ENCODE results near the gene GLI3.
A peak's percentile ranks its signal among the peaks of the same experiment; 100 is the strongest.
"Not testable (repeated sequence)": the region's sequence is repeated elsewhere in the genome, so short reads cannot be mapped to it uniquely, and the experiment has no call there.

GLI3 gene

GRCh38 chr7:42226354-42226941 is 10.6 kb downstream of the GLI3 start:
- ATAC-seq, result no peak
- H3K9me3 Mint-ChIP-seq, result no peaks in the 10 kb centered on the region
- H3K27ac Mint-ChIP-seq, result no peak overlapping the region
- H3K27me3 Mint-ChIP-seq, result peaks cover 68% of the 10 kb centered on the region
- no peak overlapping the region for H3K4me3 Mint-ChIP-seq
- peaks cover 14% of the 10 kb centered on the region for H3K4me1 Mint-ChIP-seq
- DNase-seq, result no peak

GRCh38 chr7:42224391-42225003 is 12.5 kb downstream of the GLI3 start:
- Mint-ChIP-seq H3K4me1 (peaks cover 14% of the 10 kb centered on the region), H3K27me3 (peaks cover 78% of the 10 kb centered on the region), H3K9me3 (no peaks in the 10 kb centered on the region), H3K27ac (no peak overlapping the region), H3K4me3 (no peak overlapping the region)
- DNase-seq (no peak), ATAC-seq (no peak)

GRCh38 chr7:42222891-42223290 is 14.1 kb downstream of the GLI3 start:
- no peak for DNase-seq
- Mint-ChIP-seq H3K27me3 (peaks cover 62% of the 10 kb centered on the region), H3K4me3 (no peak overlapping the region), H3K4me1 (peaks cover 8% of the 10 kb centered on the region), H3K27ac (no peak overlapping the region), H3K9me3 (no peaks in the 10 kb centered on the region)
- no peak for ATAC-seq

- Mint-ChIP-seq H3K4me1 (peaks cover under 1% of the 10 kb centered on the region), H3K4me3 (no peak overlapping the region), H3K9me3 (no peaks in the 10 kb centered on the region), H3K27me3 (peaks cover 54% of the 10 kb centered on the region), H3K27ac (no peak overlapping the region)
- ATAC-seq, result no peak
- DNase-seq, result no peak
Observed at GRCh38 chr7:42222125-42222524, 14.9 kb downstream of the GLI3 start.

- Mint-ChIP-seq H3K4me1 (no peaks in the 10 kb centered on the region), H3K4me3 (no peak overlapping the region), H3K27ac (no peak overlapping the region), H3K27me3 (peaks cover 46% of the 10 kb centered on the region), H3K9me3 (no peaks in the 10 kb centered on the region)
- DNase-seq (no peak), ATAC-seq (no peak)
Observed at GRCh38 chr7:42221304-42221703, 15.7 kb downstream of the GLI3 start.

GRCh38 chr7:42219447-42219846 is 17.6 kb downstream of the GLI3 start:
- Mint-ChIP-seq H3K9me3 (no peaks in the 10 kb centered on the region), H3K27ac (no peak overlapping the region), H3K4me1 (no peaks in the 10 kb centered on the region), H3K27me3 (peaks cover 31% of the 10 kb centered on the region), H3K4me3 (no peak overlapping the region)
- DNase-seq (no peak), ATAC-seq (no peak)

GRCh38 chr7:42218248-42218647 is 18.8 kb downstream of the GLI3 start:
- no peak for ATAC-seq
- H3K9me3 Mint-ChIP-seq, result no peaks in the 10 kb centered on the region

GRCh38 chr7:42217548-42217947 is 19.5 kb downstream of the GLI3 start:
- Mint-ChIP-seq H3K4me1 (no peaks in the 10 kb centered on the region), H3K27me3 (peaks cover 25% of the 10 kb centered on the region), H3K9me3 (no peaks in the 10 kb centered on the region), H3K27ac (no peak overlapping the region), H3K4me3 (no peak overlapping the region)
- DNase-seq (no peak), ATAC-seq (no peak)

More at GRCh38 chr7:42218248-42218647, 18.8 kb downstream of the GLI3 start:
- Mint-ChIP-seq H3K27me3 (peaks cover 27% of the 10 kb centered on the region), H3K4me3 (no peak overlapping the region), H3K27ac (no peak overlapping the region), H3K4me1 (no peaks in the 10 kb centered on the region)
- no peak for DNase-seq

GRCh38 chr7:42217053-42217452 is 20.0 kb downstream of the GLI3 start:
- no peak for DNase-seq
- H3K27ac Mint-ChIP-seq, result no peak overlapping the region
- H3K4me3 Mint-ChIP-seq, result no peak overlapping the region
- H3K27me3 Mint-ChIP-seq, result peaks cover 25% of the 10 kb centered on the region
- H3K4me1 Mint-ChIP-seq, result no peaks in the 10 kb centered on the region
- no peaks in the 10 kb centered on the region for H3K9me3 Mint-ChIP-seq
- ATAC-seq, result no peak

GRCh38 chr7:42214060-42214679 is 22.8 kb downstream of the GLI3 start:
- no peak overlapping the region for H3K4me3 Mint-ChIP-seq

GRCh38 chr7:42213093-42213492 is 23.9 kb downstream of the GLI3 start:
- DNase-seq, result no peak
- Mint-ChIP-seq H3K27me3 (peaks cover 9% of the 10 kb centered on the region), H3K27ac (no peak overlapping the region), H3K9me3 (no peaks in the 10 kb centered on the region), H3K4me3 (no peak overlapping the region), H3K4me1 (no peaks in the 10 kb centered on the region)
- no peak for ATAC-seq

More at GRCh38 chr7:42214060-42214679, 22.8 kb downstream of the GLI3 start:
- no peaks in the 10 kb centered on the region for H3K9me3 Mint-ChIP-seq
- DNase-seq (no peak), ATAC-seq (no peak)
- peak overlapping the region in 1 of 2 donors; percentile 14 for H3K27ac Mint-ChIP-seq
- H3K27me3 Mint-ChIP-seq, result peaks cover 9% of the 10 kb centered on the region
- H3K4me1 Mint-ChIP-seq, result no peaks in the 10 kb centered on the region

GRCh38 chr7:42212541-42213090 is 24.4 kb downstream of the GLI3 start:
- Mint-ChIP-seq H3K27me3 (peaks cover 9% of the 10 kb centered on the region), H3K27ac (no peak overlapping the region), H3K4me1 (no peaks in the 10 kb centered on the region), H3K9me3 (no peaks in the 10 kb centered on the region), H3K4me3 (no peak overlapping the region)
- ATAC-seq, result no peak
- DNase-seq, result no peak

GRCh38 chr7:42211938-42212337 is 25.1 kb downstream of the GLI3 start:
- H3K4me1 Mint-ChIP-seq, result no peaks in the 10 kb centered on the region
- no peaks in the 10 kb centered on the region for H3K9me3 Mint-ChIP-seq
- DNase-seq, result no peak
- H3K27ac Mint-ChIP-seq, result no peak overlapping the region
- ATAC-seq, result no peak
- H3K4me3 Mint-ChIP-seq, result no peak overlapping the region
- H3K27me3 Mint-ChIP-seq, result peaks cover 9% of the 10 kb centered on the region

GRCh38 chr7:42210779-42211178 is 26.2 kb downstream of the GLI3 start:
- DNase-seq (no peak), ATAC-seq (no peak)
- peaks cover 9% of the 10 kb centered on the region for H3K27me3 Mint-ChIP-seq
- no peak overlapping the region for H3K4me3 Mint-ChIP-seq
- no peaks in the 10 kb centered on the region for H3K4me1 Mint-ChIP-seq
- no peaks in the 10 kb centered on the region for H3K9me3 Mint-ChIP-seq
- H3K27ac Mint-ChIP-seq, result no peak overlapping the region

- H3K27me3 Mint-ChIP-seq, result peaks cover 9% of the 10 kb centered on the region
Observed at GRCh38 chr7:42210333-42210732, 26.7 kb downstream of the GLI3 start.

GRCh38 chr7:42209085-42209484 is 27.9 kb downstream of the GLI3 start:
- H3K4me3 Mint-ChIP-seq, H3K27me3 Mint-ChIP-seq, H3K27ac Mint-ChIP-seq, DNase-seq, H3K9me3 Mint-ChIP-seq, H3K4me1 Mint-ChIP-seq, ATAC-seq: not testable (repeated sequence)

More at GRCh38 chr7:42210333-42210732, 26.7 kb downstream of the GLI3 start:
- Mint-ChIP-seq H3K9me3 (no peaks in the 10 kb centered on the region), H3K4me3 (no peak overlapping the region), H3K27ac (no peak overlapping the region), H3K4me1 (no peaks in the 10 kb centered on the region)
- ATAC-seq, result no peak
- DNase-seq, result no peak
